ENCODE results near the gene VPS37C.

VPS37C gene

DNA sequence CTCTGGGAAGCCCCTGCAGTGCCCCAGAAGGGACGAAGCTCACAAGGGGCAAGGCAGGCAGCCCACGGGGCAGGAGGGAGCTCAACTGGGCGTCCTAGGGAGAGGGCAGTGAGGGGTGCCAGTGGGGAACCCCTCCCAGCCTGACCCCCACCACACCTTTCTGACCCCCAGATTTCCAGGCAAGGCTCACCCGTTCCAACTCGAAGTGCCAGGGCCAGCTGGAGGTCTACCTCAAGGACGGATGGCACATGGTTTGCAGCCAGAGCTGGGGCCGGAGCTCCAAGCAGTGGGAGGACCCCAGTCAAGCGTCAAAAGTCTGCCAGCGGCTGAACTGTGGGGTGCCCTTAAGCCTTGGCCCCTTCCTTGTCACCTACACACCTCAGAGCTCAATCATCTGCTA lies 43.2 kb downstream of the VPS37C start:
- DNase-seq (ENCODE audit: low read depth, low spot score), result no peak

- no peak for DNase-seq (ENCODE audit: low read depth, low spot score)
Measured at GRCh38 chr11:61117168-61117520, 44.1 kb downstream of the VPS37C start.

GRCh38 chr11:61116426-61117167 lies 44.6 kb downstream of the VPS37C start:
- no peak for DNase-seq (ENCODE audit: low read depth, low spot score)

- no peak for DNase-seq (ENCODE audit: low read depth, low spot score)
Measured at GRCh38 chr11:61115498-61116224, 45.6 kb downstream of the VPS37C start.

GRCh38 chr11:61114913-61115312 lies 46.3 kb downstream of the VPS37C start:
- DNase-seq (ENCODE audit: low read depth, low spot score), result no peak

- no peak for DNase-seq (ENCODE audit: low read depth, low spot score)
Measured at GRCh38 chr11:61113201-61113600, 48.0 kb downstream of the VPS37C start.

DNA sequence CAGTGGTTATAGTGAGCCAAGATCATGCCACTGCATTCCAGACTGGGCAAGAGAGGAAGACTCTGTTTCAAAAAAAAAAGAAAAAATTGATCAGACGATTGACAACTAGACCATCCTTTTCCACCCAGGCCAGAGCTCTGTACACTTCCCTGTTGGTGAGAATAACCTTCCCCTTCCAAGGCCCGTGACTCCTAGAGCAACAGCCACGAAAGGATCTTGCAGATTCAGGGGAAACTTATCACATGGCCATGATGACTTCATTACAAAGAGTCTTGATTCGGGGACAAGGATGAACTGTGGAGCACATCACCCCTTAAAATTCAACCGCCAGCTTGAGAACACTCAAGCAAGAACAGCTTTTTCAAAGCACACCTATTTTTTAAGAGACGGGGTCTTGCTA lies 48.7 kb downstream of the VPS37C start:
- no peak for DNase-seq (ENCODE audit: low read depth, low spot score)

DNA sequence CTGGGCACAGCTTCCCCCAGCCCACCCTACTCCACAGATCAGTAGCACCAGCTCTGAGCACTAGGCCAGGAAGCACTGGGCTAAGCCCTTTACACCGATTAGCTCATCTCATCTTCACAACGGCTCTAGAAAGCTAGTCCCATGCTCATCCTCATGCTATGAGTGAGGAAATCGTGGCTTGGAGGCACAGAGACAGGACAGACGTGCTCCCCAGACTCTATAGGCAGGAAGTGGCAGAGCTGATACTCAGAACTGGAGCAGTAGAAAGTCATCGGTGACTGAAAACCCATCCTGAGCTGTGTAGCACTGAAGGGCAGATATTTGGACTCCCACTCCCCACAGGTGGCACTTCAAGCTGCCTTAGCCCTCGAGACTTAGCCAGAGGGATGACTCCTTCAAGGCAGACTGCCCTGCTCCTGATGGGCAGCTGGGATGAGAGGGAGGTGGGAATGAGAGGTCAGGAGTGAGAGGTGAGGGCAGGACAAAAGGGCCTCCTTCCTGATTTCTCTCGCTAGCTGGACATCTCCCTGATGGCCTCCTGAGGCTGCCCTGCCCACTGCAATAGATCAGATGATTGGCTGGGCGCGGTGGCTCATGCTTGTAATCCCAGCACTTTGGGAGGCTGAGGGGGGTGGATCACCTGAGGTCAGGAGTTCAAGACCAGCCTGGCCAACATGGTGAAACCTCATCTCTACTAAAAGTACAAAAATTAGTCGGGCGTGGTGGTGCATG lies 49.3 kb downstream of the VPS37C start:
- DNase-seq (ENCODE audit: low read depth, low spot score), result no peak

DNA sequence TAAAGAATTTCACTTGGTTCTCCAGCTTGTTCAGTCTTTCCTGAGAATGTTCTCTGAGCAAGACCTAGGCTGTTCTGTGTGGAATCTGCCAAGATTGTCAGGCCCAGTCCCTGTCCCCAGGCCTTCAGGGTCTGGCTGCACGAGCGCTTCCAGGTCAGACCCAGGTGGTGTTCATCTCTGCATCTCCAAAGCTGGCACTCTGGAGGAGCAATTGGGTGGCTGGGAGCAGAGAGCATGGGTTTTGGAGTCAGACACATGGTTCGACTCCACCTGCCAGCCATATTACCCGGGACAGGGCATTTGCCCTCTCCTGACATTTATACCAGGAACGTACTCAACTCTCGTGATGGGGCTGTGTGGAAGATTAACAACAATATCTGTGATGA lies 50.2 kb downstream of the VPS37C start:
- no peak for DNase-seq (ENCODE audit: low read depth, low spot score)

GRCh38 chr11:61110255-61111049 lies 50.8 kb downstream of the VPS37C start:
- DNase-seq (ENCODE audit: low read depth, low spot score), result no peak

DNA sequence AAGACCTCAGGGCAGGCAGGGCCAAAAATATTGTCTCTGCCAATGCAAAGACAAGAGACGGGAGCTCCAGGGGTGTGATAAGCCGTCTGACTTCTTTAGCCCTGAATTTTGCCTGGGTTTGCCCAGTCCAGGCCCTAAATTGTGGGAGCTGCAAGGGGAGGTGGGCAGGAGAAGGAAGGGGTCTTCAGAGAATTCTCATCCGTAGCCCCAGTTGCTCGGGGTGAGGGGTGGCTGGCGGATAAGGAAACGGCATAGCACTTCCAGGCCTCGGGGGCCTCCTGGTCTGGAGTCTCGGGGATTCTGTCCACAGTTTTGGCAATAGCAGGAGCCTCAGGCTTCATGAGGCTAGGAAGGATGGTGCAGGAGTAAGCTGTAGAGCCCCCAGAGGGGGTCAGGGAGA lies 51.6 kb downstream of the VPS37C start:
- no peak for DNase-seq (ENCODE audit: low read depth, low spot score)

DNA sequence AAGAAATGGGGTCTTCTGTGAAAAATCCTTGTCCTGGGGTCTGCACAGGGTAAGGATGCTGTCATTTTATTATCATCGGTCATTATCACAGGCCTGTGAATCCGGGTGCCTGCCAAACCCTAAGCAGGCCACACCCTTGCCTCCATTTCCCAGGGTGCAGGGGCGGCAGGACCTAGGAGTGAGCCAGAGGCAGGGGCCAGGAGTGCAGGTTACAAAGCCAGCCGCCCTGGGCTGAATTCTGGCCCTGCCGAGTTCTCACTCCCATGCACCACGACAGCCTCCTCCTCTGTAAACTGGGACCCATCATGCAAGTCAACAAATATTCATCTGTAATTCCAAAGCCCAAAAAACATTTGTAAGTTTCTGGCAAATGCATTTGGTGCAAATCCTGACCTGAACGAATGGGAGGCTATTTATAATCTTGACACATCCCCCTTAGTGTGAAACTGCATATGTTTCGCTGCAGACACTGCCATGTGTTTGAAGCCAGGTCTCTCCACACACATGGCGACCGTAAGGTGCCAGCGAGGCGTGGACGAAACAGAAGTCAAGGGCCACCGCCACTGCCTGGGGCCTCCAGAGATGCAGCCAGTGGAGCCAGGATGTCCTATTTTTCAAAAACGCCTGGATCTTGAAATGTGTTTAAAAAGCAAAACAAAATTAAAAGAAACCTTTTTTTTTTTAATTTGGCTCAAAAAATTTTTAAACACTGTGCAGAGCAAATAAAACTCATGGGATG lies 52.2 kb downstream of the VPS37C start:
- no peak for DNase-seq (ENCODE audit: low read depth, low spot score)

DNA sequence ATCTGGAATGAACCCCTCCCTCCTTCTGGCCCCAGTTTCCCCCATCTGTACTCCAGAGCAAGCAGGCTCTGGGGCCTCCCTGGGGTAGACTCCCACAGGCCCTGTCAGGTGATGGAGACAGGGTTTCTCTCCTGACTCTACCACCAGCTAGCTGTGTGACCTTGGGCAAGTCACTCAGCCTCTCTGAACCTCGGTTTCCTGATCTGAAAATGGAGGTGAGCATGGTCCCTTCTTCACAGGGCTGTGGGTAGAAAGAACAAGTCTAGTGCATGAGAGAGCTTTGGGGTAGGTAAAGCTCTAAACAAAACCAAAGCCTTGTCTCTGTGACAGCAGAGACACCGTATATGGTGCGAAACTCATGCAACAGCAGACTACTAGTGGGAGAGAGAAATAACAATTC lies 53.3 kb downstream of the VPS37C start:
- no peak for DNase-seq (ENCODE audit: low read depth, low spot score)

- DNase-seq (ENCODE audit: low read depth, low spot score), result no peak
Measured at GRCh38 chr11:61106894-61107470, 54.2 kb downstream of the VPS37C start.

- DNase-seq (ENCODE audit: low read depth, low spot score), result no peak
Measured at GRCh38 chr11:61106296-61106695, 54.9 kb downstream of the VPS37C start.

- DNase-seq (ENCODE audit: low read depth, low spot score), result no peak
Measured at GRCh38 chr11:61104963-61105362, 56.3 kb downstream of the VPS37C start.

DNA sequence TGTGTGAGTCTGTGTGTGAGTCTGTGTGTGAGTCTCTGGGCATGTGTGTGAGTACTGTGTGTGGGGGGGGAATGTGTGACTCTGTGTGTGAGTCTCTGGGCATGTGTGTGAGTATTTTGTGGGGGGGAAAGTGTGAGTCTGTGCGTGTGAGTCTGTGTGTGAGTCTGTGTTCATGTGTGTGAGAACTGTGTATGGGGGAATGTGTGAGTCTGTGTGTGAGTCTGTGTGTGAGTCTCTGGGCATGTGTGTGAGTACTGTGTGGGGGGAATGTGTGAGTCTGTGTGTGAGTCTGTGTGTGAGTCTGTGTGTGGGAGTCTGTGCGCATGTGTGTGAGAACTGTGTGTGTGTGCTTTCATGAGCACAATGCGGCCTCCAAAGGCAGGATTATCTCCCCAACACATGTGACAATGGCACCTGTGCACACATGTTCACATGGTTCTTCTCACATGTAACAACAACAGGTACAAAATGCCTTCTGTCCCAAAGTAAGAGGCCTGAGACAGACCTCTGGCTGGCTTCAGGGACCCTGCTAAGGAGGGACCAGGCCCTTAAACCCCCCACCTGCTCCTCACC lies 57.3 kb downstream of the VPS37C start:
- no peak for DNase-seq (ENCODE audit: low read depth, low spot score)

DNA sequence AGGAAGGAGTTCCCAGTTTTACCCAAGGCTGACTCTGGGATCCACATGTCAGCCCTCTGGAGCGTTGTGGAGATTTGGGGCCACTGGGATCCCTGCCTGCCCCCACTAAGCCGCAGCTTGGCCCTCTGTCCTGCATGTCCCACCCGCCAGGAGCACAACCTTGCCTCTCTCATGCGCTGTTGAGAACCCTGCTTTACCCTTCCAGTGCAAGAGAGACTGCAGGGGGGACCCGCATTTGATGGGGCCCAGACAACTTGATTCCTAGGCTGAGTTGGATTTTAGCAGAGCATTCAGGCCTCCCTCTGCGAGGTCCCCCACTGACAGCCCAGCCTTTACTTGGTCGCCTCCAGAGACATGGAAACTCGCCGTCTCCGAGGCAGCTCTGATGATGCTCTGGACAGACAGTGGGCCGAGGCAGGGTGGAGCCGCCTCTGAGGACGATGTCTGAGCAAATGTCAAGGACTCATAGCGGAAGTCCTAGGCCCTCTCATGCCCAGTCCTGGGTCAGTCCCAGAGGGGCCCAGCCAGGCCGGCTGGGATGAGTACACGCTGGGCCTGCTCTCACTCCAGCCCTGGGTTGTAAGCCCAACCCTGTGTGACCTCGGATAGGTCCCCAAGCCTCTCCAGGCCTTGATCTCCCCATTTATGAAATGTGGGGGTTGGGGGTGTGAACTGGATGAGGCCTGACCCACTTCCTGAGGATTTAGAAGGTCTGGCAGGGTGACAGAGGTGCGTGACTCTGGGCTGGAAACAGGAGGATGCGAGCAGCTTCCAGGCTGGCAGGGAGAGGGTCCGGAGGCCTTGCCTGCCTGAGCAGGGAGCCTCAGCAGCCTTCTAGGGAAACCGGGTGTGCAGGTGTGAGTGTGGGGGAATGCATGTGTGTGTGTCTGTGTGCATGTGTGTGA lies 58.3 kb downstream of the VPS37C start:
- DNase-seq (ENCODE audit: low read depth, low spot score), result no peak

DNA sequence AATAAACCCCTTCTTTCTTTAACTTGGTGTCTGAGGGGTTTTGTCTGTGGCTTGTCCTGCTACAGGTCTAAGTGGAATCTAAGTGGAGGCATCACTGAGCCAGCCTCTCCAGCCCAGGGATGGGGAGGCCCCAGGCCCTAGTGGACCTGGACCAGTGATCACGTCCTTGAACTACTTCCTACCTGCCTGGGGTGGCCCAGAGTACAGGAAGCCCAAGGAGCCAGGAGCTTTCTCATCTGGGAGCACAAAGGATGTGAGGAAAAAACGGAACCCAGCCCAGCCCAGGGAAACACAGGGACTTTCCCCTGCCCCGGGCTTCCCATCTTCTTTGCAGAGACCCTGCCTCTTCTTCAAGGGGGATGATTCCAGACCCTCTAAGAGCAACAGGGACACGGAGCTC lies 62.4 kb downstream of the VPS37C start:
- no peak for DNase-seq (ENCODE audit: low read depth, low spot score)

Measured in astrocyte of the hippocampus (primary cell).